OCI-M1 (cell line): ENCODE results near the gene PDIA6.

Experiments
- DNase-seq: peaks from one replicate; lab custom pipeline; 2025; lab: John Stamatoyannopoulos, UW

PDIA6 gene

DNA sequence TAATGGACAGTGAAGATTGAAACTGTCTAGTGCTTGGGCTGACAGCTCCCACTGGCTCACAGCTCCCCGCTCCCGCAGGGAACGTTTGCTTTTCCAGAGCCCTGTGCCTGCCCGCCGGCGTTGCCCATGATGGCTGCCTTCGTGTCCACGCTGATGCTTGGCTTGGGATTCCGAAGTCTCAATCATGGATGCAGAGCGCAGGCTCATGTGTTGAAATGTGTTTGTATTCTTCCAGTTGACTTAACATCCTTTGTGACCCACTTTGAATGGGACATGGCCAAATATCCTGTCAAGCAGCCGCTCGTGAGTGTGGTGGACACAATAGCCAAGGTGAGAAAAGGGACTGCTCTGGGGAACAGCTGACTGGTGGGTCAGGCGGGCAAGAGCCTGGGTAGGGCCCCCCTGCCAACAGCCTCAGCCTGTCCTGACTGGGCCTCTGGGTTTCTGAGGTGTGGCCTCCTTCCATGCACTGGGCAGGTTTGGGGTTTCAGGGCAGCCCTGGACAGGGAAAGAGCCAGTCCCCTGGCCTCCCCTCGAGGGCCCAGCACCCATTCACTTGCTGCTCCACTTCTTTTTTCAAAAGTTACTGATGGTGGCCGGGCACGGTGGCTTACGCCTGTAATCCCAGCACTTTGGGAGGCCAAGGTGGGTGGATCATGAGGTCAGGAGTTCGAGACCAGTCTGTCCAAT is 48.3 kb downstream of the PDIA6 start:
- no peak for DNase-seq

- no peak for DNase-seq
Observed at GRCh38 chr2:10763461-10763800, 49.2 kb downstream of the PDIA6 start.

- DNase-seq: peak; percentile 56
Observed at GRCh38 chr2:10762651-10763460, 49.7 kb downstream of the PDIA6 start.

DNA sequence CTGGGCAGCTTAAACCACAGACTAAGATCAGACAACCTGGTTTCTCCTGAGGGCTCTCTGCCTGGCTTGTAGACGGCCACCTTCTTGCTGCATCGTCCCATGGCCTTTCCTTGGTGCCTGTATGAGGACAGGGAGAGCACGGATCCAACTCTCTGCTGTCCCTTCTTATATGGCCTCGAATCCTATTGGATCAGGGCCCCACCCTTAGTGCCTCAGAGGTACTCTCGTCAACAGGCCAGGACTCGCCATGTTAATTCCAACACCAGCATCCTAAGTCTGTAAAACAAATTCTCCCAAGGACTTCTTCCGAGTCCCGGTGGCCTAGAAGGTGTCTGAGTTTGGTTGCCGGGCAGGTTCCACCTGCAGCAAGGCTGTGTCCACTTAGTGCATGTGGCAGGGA is 51.0 kb downstream of the PDIA6 start:
- DNase-seq: no peak

- no peak for DNase-seq
Observed at GRCh38 chr2:10760794-10761504, 51.6 kb downstream of the PDIA6 start.

GRCh38 chr2:10759151-10759714 is 53.4 kb downstream of the PDIA6 start:
- no peak for DNase-seq

- DNase-seq: no peak
Observed at GRCh38 chr2:10757814-10758286, 54.7 kb downstream of the PDIA6 start.

- DNase-seq: no peak
Observed at GRCh38 chr2:10755621-10756020, 57.0 kb downstream of the PDIA6 start.

DNA sequence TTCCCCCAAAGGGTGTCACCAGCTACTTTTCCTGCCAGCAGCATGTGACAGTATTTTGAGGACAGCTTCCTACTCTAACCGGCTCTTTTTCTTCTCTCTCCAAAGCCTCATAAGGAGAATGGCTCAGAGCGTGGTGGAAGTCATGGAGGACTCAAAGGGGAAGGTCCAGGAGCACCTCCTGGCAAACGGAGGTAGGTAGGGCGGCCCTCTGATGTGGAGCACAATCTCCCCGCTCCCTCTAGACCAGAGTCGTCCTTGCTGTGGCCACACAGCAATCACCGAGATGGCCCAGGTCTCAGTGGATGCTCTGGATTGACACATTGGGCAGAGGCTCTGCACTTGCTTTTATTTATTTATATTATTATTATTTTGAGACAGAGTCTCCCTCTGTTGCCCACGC is 58.7 kb downstream of the PDIA6 start:
- no peak for DNase-seq

GRCh38 chr2:10753156-10753555 is 59.4 kb downstream of the PDIA6 start:
- no peak for DNase-seq

- no peak for DNase-seq
Observed at GRCh38 chr2:10752236-10752635, 60.3 kb downstream of the PDIA6 start.

DNA sequence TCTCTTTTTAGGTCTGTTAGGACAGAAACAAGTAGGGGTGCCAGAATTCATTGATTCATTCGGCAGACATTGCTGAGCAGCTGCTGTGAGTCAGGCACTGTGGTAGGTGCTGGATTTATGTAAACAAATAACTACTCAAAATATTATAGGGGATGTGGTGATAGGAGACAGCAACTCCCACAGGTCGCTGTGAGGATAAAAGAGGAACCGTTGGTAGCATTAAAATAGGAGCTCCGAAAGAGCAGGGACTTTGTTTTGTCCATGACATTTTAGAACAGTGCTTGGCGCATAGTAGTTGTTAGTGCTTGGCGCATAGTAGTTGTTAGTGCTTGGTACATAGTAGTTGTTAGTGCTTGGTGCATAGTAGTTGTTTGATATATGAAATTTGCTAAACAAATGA is 62.0 kb downstream of the PDIA6 start:
- peak; percentile 69 for DNase-seq

DNA sequence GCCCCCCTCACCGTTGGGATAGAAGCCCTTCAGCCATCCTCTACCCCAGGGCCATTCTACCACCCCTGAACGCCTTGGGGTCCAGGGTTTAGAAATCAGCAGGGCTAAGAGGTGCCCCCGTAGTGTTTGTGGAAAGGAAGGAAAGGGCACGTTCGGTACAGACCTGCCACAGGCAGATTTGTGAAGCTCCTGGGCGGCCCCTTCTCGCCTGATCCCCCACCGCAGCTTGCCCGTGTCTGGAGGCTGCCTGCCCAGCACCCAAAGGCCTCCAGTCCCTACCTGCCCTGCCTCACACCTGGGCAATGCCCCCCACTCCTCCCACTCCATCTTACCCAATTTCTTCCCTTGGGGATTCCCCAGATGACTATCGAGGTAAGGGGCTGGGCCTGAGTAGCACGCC is 69.9 kb downstream of the PDIA6 start:
- DNase-seq: no peak

DNA sequence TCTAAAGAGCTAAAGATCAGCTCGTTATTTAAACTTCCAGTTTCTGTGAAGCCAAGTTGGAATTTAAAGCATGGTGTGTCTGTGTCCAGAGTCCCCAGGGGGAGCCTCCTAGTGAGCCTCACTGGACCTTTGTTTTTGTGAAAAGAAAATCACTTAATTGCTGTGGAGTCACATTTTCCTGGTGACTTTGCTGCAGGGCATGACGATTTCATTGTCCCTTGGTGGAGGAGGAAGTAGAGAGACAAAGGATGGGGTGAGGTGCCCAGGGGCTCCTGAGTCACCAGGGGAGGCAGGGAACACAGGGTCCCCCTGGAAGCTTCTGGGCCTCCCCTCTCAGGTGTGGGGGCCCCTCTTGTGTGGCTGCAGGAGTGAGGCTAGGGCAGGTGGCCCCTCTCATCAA is 71.4 kb downstream of the PDIA6 start:
- no peak for DNase-seq

GRCh38 chr2:10740226-10740625 is 72.4 kb downstream of the PDIA6 start:
- DNase-seq: no peak

DNA sequence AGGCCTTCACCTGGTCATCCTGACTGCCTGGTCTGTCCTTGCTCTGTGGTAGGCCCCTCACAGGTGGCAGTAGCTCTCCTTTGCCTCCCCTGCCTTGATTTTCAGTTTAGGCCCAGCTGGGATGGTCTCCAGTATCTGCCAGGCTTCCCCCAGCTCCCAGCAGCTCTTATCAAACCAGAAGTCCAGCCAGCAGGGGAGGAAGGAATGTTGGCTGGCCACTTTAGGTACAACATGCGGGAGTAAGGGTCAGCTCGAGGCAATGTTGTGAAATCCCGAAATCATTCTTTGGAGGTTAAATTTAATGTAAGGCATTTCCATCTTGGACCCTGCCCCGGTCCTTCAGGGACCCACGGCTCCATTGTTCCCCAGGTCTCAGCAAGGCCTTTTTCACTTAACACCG is 74.4 kb downstream of the PDIA6 start:
- no peak for DNase-seq

DNA sequence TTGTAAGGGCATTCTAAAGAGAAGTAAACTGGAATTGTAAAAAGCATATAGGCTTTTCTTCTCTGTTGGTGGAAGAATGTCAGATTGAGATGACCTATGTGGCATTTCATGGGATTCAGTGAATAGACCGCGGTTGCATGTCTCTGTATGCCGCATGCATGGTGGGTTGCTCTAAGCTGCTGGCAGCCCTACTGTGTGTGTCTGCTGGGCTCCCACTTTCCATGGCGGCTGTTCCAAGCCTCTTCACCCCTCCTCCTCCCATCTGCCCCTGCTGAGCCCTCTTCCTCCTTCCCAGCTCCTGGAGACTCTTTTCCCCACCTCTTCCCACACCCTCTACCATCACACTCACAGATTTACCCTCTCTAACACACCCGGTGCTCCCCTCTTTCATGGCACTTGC is 78.6 kb downstream of the PDIA6 start:
- DNase-seq: no peak

- DNase-seq: no peak
Observed at GRCh38 chr2:10733566-10733925, 79.0 kb downstream of the PDIA6 start.
